IPS-20b (cell line): ENCODE results near the gene AFDN.

ENCODE experiments used
- H3K27ac ChIP-seq: one replicate; pipeline ENCODE4 v1.5.1; 2013; ENCODE audit warnings: low read length
- H3K27me3 ChIP-seq: 2 replicates; pipeline ENCODE4 v1.6.1; 2013; ENCODE audit warnings: mild to moderate bottlenecking, low read length, inconsistent platforms; ENCODE audit not compliant: insufficient read depth
- H3K36me3 ChIP-seq: 2 replicates; pipeline ENCODE4 v1.6.1; 2013; ENCODE audit warnings: low read depth, mild to moderate bottlenecking, inconsistent platforms, low read length, moderate library complexity; ENCODE audit not compliant: insufficient read depth
- H3K4me1 ChIP-seq: 2 replicates; pipeline ENCODE4 v1.6.1; 2013; ENCODE audit warnings: mild to moderate bottlenecking, control low read depth, inconsistent platforms, low read length, moderate library complexity; ENCODE audit not compliant: insufficient read depth
- H3K4me3 ChIP-seq: 2 replicates; pipeline ENCODE4 v1.5.1; 2013; ENCODE audit warnings: mild to moderate bottlenecking, low read length, inconsistent platforms
- H3K9ac ChIP-seq: 2 replicates; pipeline ENCODE4 v1.6.1; 2013; ENCODE audit warnings: low read depth, mild to moderate bottlenecking, inconsistent platforms, low read length, moderate library complexity
- H3K9me3 ChIP-seq: 2 replicates; pipeline ENCODE4 v1.6.1; 2013; ENCODE audit warnings: mild to moderate bottlenecking, low read depth, low read length, inconsistent platforms; ENCODE audit not compliant: insufficient read depth

The AFDN gene

GRCh38 chr6:167915139-167915538, 88.4 kb downstream of the AFDN start:
- no peak overlapping the region for H3K4me3 ChIP-seq
- no peaks in the 10 kb centered on the region for H3K9me3 ChIP-seq
- H3K4me1 ChIP-seq: no peaks in the 10 kb centered on the region
- H3K27me3 ChIP-seq: no peaks in the 10 kb centered on the region
- peaks cover 100% of the 10 kb centered on the region for H3K36me3 ChIP-seq
- no peak overlapping the region for H3K27ac ChIP-seq
- no peak overlapping the region for H3K9ac ChIP-seq

- no peaks in the 10 kb centered on the region for H3K4me1 ChIP-seq
- no peaks in the 10 kb centered on the region for H3K27me3 ChIP-seq
- H3K27ac ChIP-seq: no peak overlapping the region
- no peak overlapping the region for H3K9ac ChIP-seq
- no peak overlapping the region for H3K4me3 ChIP-seq
- H3K9me3 ChIP-seq: no peaks in the 10 kb centered on the region
- H3K36me3 ChIP-seq: peaks cover 97% of the 10 kb centered on the region
Measured at GRCh38 chr6:167917551-167918154, 90.9 kb downstream of the AFDN start.

GRCh38 chr6:167918548-167919278, 92.0 kb downstream of the AFDN start:
- Histone ChIP-seq H3K9me3 (no peaks in the 10 kb centered on the region), H3K27ac (no peak overlapping the region), H3K27me3 (no peaks in the 10 kb centered on the region), H3K36me3 (peaks cover 96% of the 10 kb centered on the region), H3K9ac (no peak overlapping the region), H3K4me3 (no peak overlapping the region), H3K4me1 (no peaks in the 10 kb centered on the region)

- Histone ChIP-seq H3K36me3 (peaks cover 96% of the 10 kb centered on the region), H3K4me3 (no peak overlapping the region), H3K9me3 (no peaks in the 10 kb centered on the region), H3K27me3 (no peaks in the 10 kb centered on the region), H3K9ac (no peak overlapping the region), H3K4me1 (no peaks in the 10 kb centered on the region), H3K27ac (no peak overlapping the region)
Measured at GRCh38 chr6:167919349-167919748, 92.6 kb downstream of the AFDN start.

- H3K36me3 ChIP-seq: peaks cover 96% of the 10 kb centered on the region
- no peaks in the 10 kb centered on the region for H3K9me3 ChIP-seq
- no peak overlapping the region for H3K4me3 ChIP-seq
- H3K9ac ChIP-seq: no peak overlapping the region
- no peak overlapping the region for H3K27ac ChIP-seq
- H3K27me3 ChIP-seq: no peaks in the 10 kb centered on the region
- H3K4me1 ChIP-seq: no peaks in the 10 kb centered on the region
Measured at GRCh38 chr6:167920165-167920564, 93.5 kb downstream of the AFDN start.

DNA sequence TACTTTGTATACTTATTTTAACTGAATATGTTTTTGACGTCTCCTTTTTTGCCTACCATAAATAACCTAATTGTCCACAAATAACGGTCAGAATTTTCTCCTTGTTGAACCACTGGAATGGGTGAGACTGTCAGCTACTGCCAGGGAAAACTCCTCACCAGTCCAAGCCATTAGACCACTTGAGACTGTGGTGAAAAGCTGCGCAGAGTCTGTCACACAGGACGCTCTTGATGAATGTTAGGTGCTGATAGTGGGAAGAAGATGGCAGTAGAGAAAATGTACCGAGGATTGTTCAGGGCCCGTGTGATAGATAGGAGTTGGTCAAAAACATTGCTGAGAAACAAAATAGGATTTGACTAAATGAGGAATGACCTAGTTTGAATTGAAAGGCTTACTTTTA, 95.1 kb downstream of the AFDN start:
- Histone ChIP-seq H3K4me1 (no peaks in the 10 kb centered on the region), H3K9me3 (no peaks in the 10 kb centered on the region), H3K27ac (no peak overlapping the region), H3K36me3 (peaks cover 96% of the 10 kb centered on the region), H3K9ac (no peak overlapping the region), H3K4me3 (no peak overlapping the region), H3K27me3 (no peaks in the 10 kb centered on the region)

DNA sequence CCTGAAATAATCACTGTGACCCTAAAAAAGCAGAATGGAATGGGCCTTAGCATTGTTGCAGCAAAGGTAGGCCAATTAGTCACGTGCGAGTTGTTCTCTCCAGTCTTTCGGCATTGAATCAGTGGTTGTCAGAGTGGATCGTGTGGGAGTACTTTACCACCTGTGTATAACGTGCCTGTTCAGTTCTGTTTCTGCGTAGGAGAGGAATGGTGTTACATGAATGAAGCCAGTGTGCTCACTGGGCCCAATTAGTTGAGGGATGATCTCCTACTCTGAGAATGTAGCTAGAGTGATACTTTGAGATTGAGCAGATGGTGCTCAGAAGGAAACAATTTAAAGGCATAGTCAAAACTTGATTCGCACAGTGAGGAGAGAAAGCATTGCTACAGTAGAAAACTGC, 98.3 kb downstream of the AFDN start:
- Histone ChIP-seq H3K4me1 (no peaks in the 10 kb centered on the region), H3K9ac (no peak overlapping the region), H3K27me3 (no peaks in the 10 kb centered on the region), H3K36me3 (peaks cover 96% of the 10 kb centered on the region), H3K4me3 (no peak overlapping the region), H3K9me3 (no peaks in the 10 kb centered on the region), H3K27ac (no peak overlapping the region)

- H3K4me3 ChIP-seq: no peak overlapping the region
- peaks cover 99% of the 10 kb centered on the region for H3K36me3 ChIP-seq
Measured at GRCh38 chr6:167927246-167927645, 100.5 kb downstream of the AFDN start.

GRCh38 chr6:167928111-167928510, 101.4 kb downstream of the AFDN start:
- H3K27ac ChIP-seq: no peak overlapping the region
- no peak overlapping the region for H3K4me3 ChIP-seq
- H3K9ac ChIP-seq: no peak overlapping the region
- peaks cover 98% of the 10 kb centered on the region for H3K36me3 ChIP-seq
- H3K9me3 ChIP-seq: no peaks in the 10 kb centered on the region
- no peaks in the 10 kb centered on the region for H3K27me3 ChIP-seq
- H3K4me1 ChIP-seq: no peaks in the 10 kb centered on the region

More at GRCh38 chr6:167927246-167927645, 100.5 kb downstream of the AFDN start:
- Histone ChIP-seq H3K27ac (no peak overlapping the region), H3K27me3 (no peaks in the 10 kb centered on the region), H3K4me1 (no peaks in the 10 kb centered on the region), H3K9ac (no peak overlapping the region), H3K9me3 (no peaks in the 10 kb centered on the region)

DNA sequence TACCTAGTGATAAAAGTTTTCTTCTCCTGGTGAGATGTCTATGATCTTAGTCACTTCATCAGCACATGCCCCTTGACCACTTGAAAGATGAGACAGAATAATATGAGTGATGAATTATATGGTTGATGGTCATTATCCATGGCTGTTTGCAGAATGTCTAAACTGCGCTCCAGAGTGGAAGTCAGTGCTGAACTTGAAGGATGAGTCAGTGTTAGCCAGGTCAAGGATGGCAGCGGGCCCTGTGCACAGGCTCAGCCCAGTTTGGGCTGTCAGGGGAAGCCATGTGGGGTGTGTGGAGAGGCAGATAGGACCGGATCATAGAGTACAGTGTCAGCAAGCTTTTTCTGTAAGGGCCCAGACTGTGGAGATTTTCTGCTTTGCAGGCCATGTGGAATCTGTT, 103.6 kb downstream of the AFDN start:
- no peaks in the 10 kb centered on the region for H3K9me3 ChIP-seq
- H3K9ac ChIP-seq: no peak overlapping the region

DNA sequence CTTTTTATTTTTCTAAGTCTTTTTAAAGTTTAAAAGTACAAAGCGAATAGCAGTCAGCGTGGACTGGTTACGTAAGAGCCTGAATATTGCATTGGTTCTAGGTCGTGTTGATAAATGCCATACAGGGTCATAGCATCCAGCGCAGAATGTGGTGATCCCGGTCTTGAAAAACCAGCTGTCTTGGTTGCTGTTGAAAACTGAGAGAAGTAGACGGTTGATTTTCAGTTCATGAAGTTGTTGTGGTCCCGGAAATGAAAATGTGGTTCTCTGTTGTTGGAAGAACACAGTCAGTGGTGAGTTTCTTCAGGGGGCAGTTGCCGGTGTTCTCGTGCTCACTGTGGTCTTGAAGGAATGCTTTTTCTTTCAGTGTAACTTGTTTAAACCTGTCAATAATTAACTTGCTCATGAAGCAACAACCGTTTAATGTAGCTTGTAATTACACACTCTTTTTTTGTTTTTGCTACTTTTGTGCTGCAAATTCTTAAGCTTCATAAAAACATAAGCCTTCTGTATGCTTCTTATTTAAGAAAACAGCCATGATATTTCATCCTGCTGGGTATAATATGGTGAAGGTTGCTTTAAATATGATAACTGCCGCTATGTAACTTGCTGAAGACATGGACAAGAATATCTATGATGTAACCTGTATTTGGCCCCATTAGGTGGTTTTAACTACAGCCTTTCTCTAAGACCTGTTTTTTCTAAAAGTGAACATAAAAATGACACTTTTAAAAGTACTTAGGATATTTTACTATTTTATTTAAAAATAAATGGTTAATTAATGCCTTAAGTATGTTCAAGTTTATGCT, 106.0 kb downstream of the AFDN start:
- Histone ChIP-seq H3K9me3 (no peaks in the 10 kb centered on the region), H3K27ac (no peak overlapping the region), H3K4me3 (no peak overlapping the region), H3K4me1 (peaks cover 6% of the 10 kb centered on the region), H3K27me3 (no peaks in the 10 kb centered on the region), H3K36me3 (peaks cover 96% of the 10 kb centered on the region), H3K9ac (no peak overlapping the region)

More for the DNA sequence above, 103.6 kb downstream of the AFDN start:
- H3K36me3 ChIP-seq: peaks cover 96% of the 10 kb centered on the region
- H3K27ac ChIP-seq: no peak overlapping the region
- H3K4me1 ChIP-seq: 0 out of 2 replicates have a peak, but pooled peaks cover 6% of the 10 kb centered on the region
- no peaks in the 10 kb centered on the region for H3K27me3 ChIP-seq
- H3K4me3 ChIP-seq: no peak overlapping the region
